GM23248 (cell line): Measurements from ENCODE around the gene SRP54.

Source experiments
- EZH2 ChIP-seq: fragments of 200-600 bp; sonication (generic); IDR thresholded peaks from 2 replicates; pipeline ENCODE4 v1.6.1; 2018; ENCODE audit warnings: antibody characterized with exemption, mild to moderate bottlenecking; ENCODE audit not compliant: insufficient read depth, poor library complexity, severe bottlenecking
- EZH2phosphoT487 ChIP-seq: fragments of 200-600 bp; sonication (generic); IDR thresholded peaks from 2 replicates; pipeline ENCODE4 v1.6.1; 2018; ENCODE audit warnings: antibody characterized with exemption, moderate library complexity, mild to moderate bottlenecking, low read depth; ENCODE audit not compliant: insufficient read depth

DNA sequence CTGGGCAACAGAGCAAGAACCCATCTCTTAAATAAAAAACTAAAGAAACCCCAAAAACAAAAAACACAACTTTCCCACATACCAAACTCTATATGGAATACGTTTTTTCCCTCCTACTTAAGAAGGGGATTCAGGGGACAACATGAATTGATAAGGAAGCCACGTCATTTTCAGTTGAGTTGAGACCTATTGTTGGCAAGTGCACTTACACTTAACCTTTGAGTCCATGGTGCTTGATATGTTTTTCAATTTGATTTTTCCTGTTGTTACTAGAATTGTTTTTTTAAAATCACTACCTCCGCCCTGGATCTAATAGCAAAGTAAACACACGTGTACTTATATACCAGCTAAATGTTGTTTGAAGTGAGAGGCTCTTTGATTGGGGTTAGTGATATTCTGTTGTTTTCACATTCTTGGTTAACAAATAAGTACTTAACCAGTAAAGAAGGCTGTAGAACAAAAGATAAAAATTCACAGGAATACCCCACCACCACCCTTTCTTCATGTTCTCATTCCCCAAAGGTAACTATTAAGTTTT is 65.3 kb downstream of the SRP54 start:
- TF ChIP-seq EZH2phosphoT487 (no peak), EZH2 (no peak)
